Measurements from ENCODE around the gene LTA.
"Not testable (repeated sequence)": the region's sequence is repeated elsewhere in the genome, so short reads cannot be mapped to it uniquely, and the experiment has no call there.

Gene LTA

DNA sequence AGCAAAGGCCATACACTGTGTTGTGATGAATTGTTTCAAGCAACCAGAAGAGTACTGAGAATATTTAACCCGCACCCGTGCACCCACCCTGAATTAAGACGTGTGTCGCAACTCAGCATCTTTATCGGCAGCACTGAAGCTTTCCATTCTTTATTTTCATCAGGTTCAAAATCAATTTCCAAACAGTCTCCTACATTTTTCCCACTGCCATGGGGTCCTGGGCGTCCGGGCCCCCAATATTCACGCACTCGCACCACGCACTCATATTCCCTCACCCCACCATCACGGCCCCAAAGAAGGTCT, 8.3 kb downstream of the LTA start:
- CTCF ChIA-PET, result interaction anchor here (0.6 to 33.1 kb wide), 9 partner anchors 9 to 158 kb away, joined by 3 to 1087 read pairs (median 4); partner anchors contain the start of genes ATP6V1G2, LST1, NCR3 and NFKBIL1
- Mint-ChIP-seq H3K9me3 (no peaks in the 10 kb centered on the region), H3K36me3 (peaks cover 69% of the 10 kb centered on the region), H3K27ac (peak overlapping the region; percentile 97), H3K4me1 (peaks cover 70% of the 10 kb centered on the region), H3K27me3 (peaks cover 2% of the 10 kb centered on the region), H3K4me3 (peak overlapping the region; percentile 93)
- DNase-seq, result no peak

DNA sequence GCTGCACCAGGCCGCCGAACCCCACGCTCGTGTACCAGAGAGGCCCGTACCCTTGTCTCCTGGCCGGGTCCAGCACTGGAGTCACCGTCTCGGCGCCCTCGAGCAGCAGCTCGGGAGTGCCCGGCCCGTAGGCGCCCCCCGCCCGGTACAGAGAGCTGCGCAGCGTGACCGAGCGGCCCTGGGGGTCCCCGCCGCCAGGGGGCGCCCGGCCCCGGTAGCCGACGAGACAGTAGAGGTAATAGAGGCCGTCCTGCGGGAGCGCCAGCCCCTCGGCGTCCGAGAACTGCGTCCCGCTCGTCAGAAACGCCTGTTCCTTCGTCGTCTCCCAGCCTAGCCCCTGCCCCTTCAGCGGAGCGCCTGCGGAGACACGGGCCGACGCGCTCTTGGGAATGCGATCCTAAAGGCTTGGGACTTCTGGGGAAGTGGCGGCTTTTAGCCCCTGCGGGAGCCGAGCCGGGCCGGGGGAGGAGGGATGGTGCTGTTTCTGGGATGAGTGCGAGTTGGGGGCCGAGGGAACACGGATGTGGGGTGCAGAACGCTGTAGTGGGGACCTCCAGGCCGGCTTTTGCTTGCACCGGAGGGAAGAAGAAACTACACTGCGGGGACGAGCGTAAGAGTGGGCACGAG, 8.8 kb downstream of the LTA start:
- no peaks in the 10 kb centered on the region for H3K27me3 Mint-ChIP-seq
- peaks cover 70% of the 10 kb centered on the region for H3K4me1 Mint-ChIP-seq
- no peaks in the 10 kb centered on the region for H3K9me3 Mint-ChIP-seq
- peak overlapping the region; percentile 97 for H3K27ac Mint-ChIP-seq
- peak; percentile 90 for DNase-seq
- H3K4me3 Mint-ChIP-seq, result peak overlapping the region; percentile 93
- H3K36me3 Mint-ChIP-seq, result peaks cover 66% of the 10 kb centered on the region
- CTCF ChIA-PET, result interaction anchor here (0.6 to 33.1 kb wide), 9 partner anchors 10 to 158 kb away, joined by 3 to 1087 read pairs (median 4); partner anchors contain the start of genes ATP6V1G2, LST1, NCR3 and NFKBIL1

GRCh38 chr6:31581434-31582229, 9.5 kb downstream of the LTA start:
- H3K9me3 Mint-ChIP-seq, result no peaks in the 10 kb centered on the region
- CTCF ChIA-PET, result interaction anchor here (1.2 to 33.1 kb wide), 5 partner anchors 12 to 157 kb away, joined by 3 to 1087 read pairs (median 4); partner anchors contain the start of genes ATP6V1G2, LST1, NCR3 and NFKBIL1
- peak overlapping the region; percentile 93 for H3K4me3 Mint-ChIP-seq
- peaks cover 58% of the 10 kb centered on the region for H3K36me3 Mint-ChIP-seq
- peak overlapping the region; percentile 97 for H3K27ac Mint-ChIP-seq
- no peaks in the 10 kb centered on the region for H3K27me3 Mint-ChIP-seq
- peaks cover 72% of the 10 kb centered on the region for H3K4me1 Mint-ChIP-seq
- DNase-seq, result peak; percentile 51

DNA sequence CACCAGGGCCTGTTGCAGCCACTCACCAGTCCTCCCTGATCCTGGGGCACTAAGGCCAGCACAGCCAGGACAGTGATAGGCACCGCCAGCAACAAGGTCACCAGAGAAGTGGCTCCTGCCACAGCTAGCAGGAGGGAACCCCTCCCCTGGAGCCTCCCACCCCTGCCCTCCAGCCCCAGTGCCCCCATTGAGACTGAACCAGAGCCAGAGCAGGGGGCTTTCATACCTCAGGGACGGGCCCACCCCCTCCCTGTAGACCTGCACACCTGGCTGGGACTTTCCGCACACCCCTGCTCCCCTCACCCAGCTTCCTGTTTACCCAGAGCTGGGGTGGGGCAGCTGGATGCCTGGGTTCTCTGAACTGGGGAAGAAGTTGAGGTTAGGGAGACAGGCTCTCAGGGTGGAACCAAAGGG, 10.1 kb downstream of the LTA start, which contains the start of gene LTB:
Gene LTB, minus strand, starts transcription at position 195 of the 414 bp plus-strand sequence. Its CDS starts 7 bp downstream, at position 188.
- Mint-ChIP-seq H3K27me3 (no peaks in the 10 kb centered on the region), H3K36me3 (peaks cover 54% of the 10 kb centered on the region), H3K4me1 (peaks cover 72% of the 10 kb centered on the region), H3K4me3 (peak within 1 kb of the TSS; percentile 93), H3K27ac (peak within 1 kb of the TSS; percentile 97), H3K9me3 (no peaks in the 10 kb centered on the region)
- peak; percentile 88 for DNase-seq
- CTCF ChIA-PET, result interaction anchor here (1.0 to 33.1 kb wide), 4 partner anchors 12 to 29 kb away, joined by 3 to 1087 read pairs (median 392); partner anchors contain the start of genes ATP6V1G2, LST1, NCR3 and NFKBIL1

GRCh38 chr6:31585491-31585890, 13.4 kb downstream of the LTA start:
- Mint-ChIP-seq H3K36me3 (peaks cover 33% of the 10 kb centered on the region), H3K4me1 (peaks cover 70% of the 10 kb centered on the region), H3K9me3 (no peaks in the 10 kb centered on the region), H3K27ac (peak overlapping the region; percentile 97), H3K27me3 (no peaks in the 10 kb centered on the region), H3K4me3 (peak overlapping the region; percentile 71)
- DNase-seq, result peak; percentile 76
- CTCF ChIA-PET, result interaction anchor here (22.2 to 33.1 kb wide), 3 partner anchors 8 to 32 kb away, joined by 780 to 1087 read pairs (median 780); partner anchors contain the start of genes ATP6V1G2, LST1, LTA and LTB

- Mint-ChIP-seq H3K4me1 (peaks cover 74% of the 10 kb centered on the region), H3K4me3 (peak within 1 kb of the TSS; percentile 71), H3K36me3 (peaks cover 30% of the 10 kb centered on the region), H3K9me3 (no peaks in the 10 kb centered on the region), H3K27me3 (no peaks in the 10 kb centered on the region), H3K27ac (peak within 1 kb of the TSS; percentile 97)
- DNase-seq, result no peak
- CTCF ChIA-PET, result interaction anchor here (0.5 to 33.1 kb wide), 4 partner anchors 8 to 33 kb away, joined by 4 to 1087 read pairs (median 780); partner anchors contain the start of genes ATP6V1G2, LST1, LTA and LTB
Measured at GRCh38 chr6:31586008-31586407, 13.9 kb downstream of the LTA start, which contains the start of gene LST1. Gene LST1, plus strand, starts transcription at chr6:31586277. Its CDS starts 1,023 bp downstream, at chr6:31587300.

- peak overlapping the region; percentile 97 for H3K27ac Mint-ChIP-seq
- no peaks in the 10 kb centered on the region for H3K9me3 Mint-ChIP-seq
- peaks cover 82% of the 10 kb centered on the region for H3K4me1 Mint-ChIP-seq
- peaks cover 22% of the 10 kb centered on the region for H3K36me3 Mint-ChIP-seq
- H3K27me3 Mint-ChIP-seq, result no peaks in the 10 kb centered on the region
- peak overlapping the region; percentile 71 for H3K4me3 Mint-ChIP-seq
- CTCF ChIA-PET, result interaction anchor here (0.5 to 33.1 kb wide), 4 partner anchors 7 to 34 kb away, joined by 4 to 1087 read pairs (median 780); partner anchors contain the start of genes ATP6V1G2, LST1, LTA and LTB
- DNase-seq, result peak; percentile 54
Measured at GRCh38 chr6:31586599-31587281, 14.7 kb downstream of the LTA start.

DNA sequence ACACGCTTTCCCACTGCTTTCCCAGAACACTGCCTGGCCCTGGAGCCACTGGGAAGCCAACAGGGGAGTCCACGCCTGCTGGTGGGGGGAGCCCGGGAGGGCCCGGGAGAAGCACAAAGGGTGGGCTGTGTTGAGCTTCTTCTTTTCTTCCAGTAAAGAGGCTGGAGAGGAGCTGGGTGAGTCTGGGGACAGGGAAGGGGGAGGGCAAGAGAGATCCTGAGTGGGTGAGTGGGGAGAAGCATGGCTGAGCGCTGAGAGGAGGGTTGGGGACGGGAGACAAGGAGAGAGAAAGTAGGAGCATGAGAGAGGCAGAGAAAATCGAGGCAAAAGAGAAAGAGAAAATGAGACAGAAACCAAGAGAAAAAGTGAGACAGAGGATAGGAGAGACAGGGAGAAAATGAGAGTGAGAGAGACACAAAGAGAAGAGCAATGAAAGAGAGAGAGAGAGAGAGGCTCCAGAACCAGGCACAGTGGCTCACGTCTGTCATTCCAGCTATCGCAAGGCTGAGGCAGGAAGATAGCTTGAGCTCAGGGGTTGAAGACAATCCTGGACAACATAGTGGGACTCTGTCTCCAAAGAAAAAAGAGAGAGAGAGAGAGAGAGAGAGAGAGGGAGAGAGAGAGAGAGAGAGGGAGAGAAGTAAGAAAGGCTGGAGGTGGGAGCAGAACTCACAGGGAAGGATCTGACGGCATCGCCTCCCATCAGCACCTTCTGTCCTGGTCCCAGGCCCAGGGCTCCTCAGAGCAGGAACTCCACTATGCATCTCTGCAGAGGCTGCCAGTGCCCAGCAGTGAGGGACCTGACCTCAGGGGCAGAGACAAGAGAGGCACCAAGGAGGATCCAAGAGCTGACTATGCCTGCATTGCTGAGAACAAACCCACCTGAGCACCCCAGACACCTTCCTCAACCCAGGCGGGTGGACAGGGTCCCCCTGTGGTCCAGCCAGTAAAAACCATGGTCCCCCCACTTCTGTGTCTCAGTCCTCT, 16.0 kb downstream of the LTA start:
- H3K36me3 Mint-ChIP-seq, result peaks cover 10% of the 10 kb centered on the region
- DNase-seq, result no peak
- H3K27me3 Mint-ChIP-seq, result no peaks in the 10 kb centered on the region
- H3K27ac Mint-ChIP-seq, result peak overlapping the region; percentile 91
- no peaks in the 10 kb centered on the region for H3K9me3 Mint-ChIP-seq
- CTCF ChIA-PET, result interaction anchor here (22.2 to 33.1 kb wide), 3 partner anchors 6 to 35 kb away, joined by 780 to 1087 read pairs (median 780); partner anchors contain the start of genes ATP6V1G2, LST1, LTA and LTB
- H3K4me1 Mint-ChIP-seq, result peaks cover 87% of the 10 kb centered on the region
- peak overlapping the region; percentile 70 for H3K4me3 Mint-ChIP-seq

GRCh38 chr6:31588871-31589650, 17.0 kb downstream of the LTA start:
- Mint-ChIP-seq H3K4me3 (peak overlapping the region; percentile 10), H3K36me3 (peaks cover 10% of the 10 kb centered on the region), H3K9me3 (no peaks in the 10 kb centered on the region), H3K27ac (no peak overlapping the region), H3K27me3 (no peaks in the 10 kb centered on the region), H3K4me1 (peaks cover 89% of the 10 kb centered on the region)
- no peak for DNase-seq
- CTCF ChIA-PET, result interaction anchor here (22.2 to 33.1 kb wide), 3 partner anchors 5 to 36 kb away, joined by 780 to 1087 read pairs (median 780); partner anchors contain the start of genes ATP6V1G2, LST1, LTA and LTB

DNA sequence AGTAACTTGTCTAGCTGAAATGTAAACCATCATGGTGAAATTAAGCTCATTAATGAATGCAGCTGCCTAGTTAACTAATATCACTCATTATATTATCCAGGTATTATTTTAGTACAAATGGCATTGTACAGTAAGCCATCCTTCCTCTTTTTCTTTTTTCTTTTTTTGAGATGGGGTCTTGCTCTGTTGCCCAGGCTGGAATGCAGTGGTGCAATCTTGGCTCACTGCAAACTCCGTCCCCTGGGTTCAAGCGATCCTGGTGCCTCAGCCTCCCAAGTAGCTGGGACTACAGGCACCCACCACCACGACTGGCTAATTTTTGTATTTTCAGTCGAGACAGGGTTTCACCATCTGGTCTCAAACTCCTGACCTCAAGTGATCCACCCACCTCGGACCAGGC, 18.6 kb downstream of the LTA start:
- peak overlapping the region; percentile 70 for H3K27ac Mint-ChIP-seq
- not testable (repeated sequence) for DNase-seq

DNA sequence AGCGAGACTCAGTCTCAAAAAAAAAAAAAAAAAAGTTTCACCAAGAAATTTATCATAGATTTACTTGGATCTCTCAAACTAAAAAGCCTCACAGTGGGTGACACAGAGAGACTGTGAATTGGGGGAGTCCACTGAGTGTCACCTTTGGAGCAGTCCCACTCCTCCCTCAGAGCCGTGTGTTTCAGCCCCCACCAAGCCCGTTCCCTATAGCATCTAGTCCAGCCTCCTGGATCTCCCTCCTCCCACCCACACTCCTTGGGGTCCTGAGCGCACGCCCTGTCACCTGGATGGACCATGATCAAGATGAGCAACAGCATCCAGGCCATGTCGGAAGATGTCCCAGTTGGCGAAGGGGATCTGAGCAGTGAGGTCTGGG, 20.3 kb downstream of the LTA start:
- Mint-ChIP-seq H3K9me3 (no peaks in the 10 kb centered on the region), H3K4me1 (peaks cover 81% of the 10 kb centered on the region), H3K4me3 (peak overlapping the region; percentile 53), H3K27ac (peak overlapping the region; percentile 88), H3K36me3 (peaks cover 5% of the 10 kb centered on the region), H3K27me3 (no peaks in the 10 kb centered on the region)
- DNase-seq, result no peak
- CTCF ChIA-PET, result interaction anchor here (0.9 to 33.1 kb wide), 4 partner anchors 15 to 51 kb away, joined by 3 to 1087 read pairs (median 392); partner anchors contain the start of genes ATP6V1G2, DDX39B, LST1 and LTA

More for the DNA sequence above, 18.6 kb downstream of the LTA start:
- not testable (repeated sequence) for H3K9me3 Mint-ChIP-seq, H3K36me3 Mint-ChIP-seq, H3K27me3 Mint-ChIP-seq, H3K4me3 Mint-ChIP-seq
- H3K4me1 Mint-ChIP-seq, result peaks cover 83% of the 10 kb centered on the region
- CTCF ChIA-PET, result interaction anchor here (22.2 to 33.1 kb wide), 3 partner anchors 3 to 38 kb away, joined by 780 to 1087 read pairs (median 780); partner anchors contain the start of genes ATP6V1G2, LST1, LTA and LTB

DNA sequence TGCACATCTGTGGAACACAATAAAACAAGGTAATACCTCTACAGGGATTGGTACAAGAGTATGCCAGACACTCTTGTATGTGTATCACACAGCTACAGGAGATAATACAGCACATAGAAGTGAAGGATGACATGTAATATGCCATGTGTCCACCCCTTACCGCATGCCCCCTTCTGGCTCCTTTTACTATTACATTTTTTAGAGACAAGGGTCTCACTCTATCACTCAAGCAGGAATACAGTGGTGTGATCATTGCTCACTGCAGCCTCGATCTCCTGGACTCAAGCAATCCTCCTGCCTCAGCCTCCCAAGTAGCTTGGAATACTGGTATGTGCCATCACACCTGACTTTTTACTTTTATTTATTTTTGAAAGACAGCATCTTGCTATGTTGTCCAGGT, 24.9 kb downstream of the LTA start:
- Mint-ChIP-seq H3K27me3 (no peaks in the 10 kb centered on the region), H3K36me3 (no peaks in the 10 kb centered on the region), H3K4me3 (no peak overlapping the region), H3K27ac (peak overlapping the region; percentile 12), H3K4me1 (peaks cover 65% of the 10 kb centered on the region), H3K9me3 (no peaks in the 10 kb centered on the region)
- CTCF ChIA-PET, result interaction anchor here (0.9 to 33.1 kb wide), 11 partner anchors 10 to 234 kb away, joined by 3 to 1087 read pairs (median 8); partner anchors contain the start of genes AIF1, ATP6V1G2, DDX39B and LST1
- peak; percentile 63 for DNase-seq

Data from activated naive CD4-positive, alpha-beta T cell treated with anti-CD3 and anti-CD28 coated beads, Interleukin-2, amount 10 ng/mL, durations not matched to agents 7 days and 5 days (primary cell).